Omental fat pad (tissue), 4 donors: Measurements from ENCODE around the gene TRPC4. TPM values are rescaled to one million over a fixed set of nuclear protein-coding genes. Genes with fewer than 3 reads are reported as not detected.
"Not testable (repeated sequence)": the region's sequence is repeated elsewhere in the genome, so short reads cannot be mapped to it uniquely, and the experiment has no call there.

Source experiments
- ATAC-seq: fragments of 150-250 bp; one replicate; pipeline ENCODE4 v1.9.1; 2016; ENCODE audit warnings: mild to moderate bottlenecking, moderate library complexity; ENCODE audit not compliant: low FRiP score
- DNase-seq: peaks from one replicate; pipeline ENCODE4 v3.0.0-alpha.2; 2019; ENCODE audit warnings: low spot score
- CTCF ChIP-seq, 3 donors: fragments of 450-650 bp; IDR thresholded peaks; one replicate each; pipeline ENCODE4 v1.5.1; 2016 to 2017; ENCODE audit warnings: antibody characterized with exemption in 3 of 3, mild to moderate bottlenecking in 3 of 3, moderate library complexity in 2 of 3
- total RNA-seq, 4 donors: library from RNA; depleted of rRNA; stranded (reverse); fragments of >200 nt; gene quantifications; one replicate each; pipeline ENCODE4 v1.1.0, GENCODE V29; 2016

Gene TRPC4
- total RNA-seq, 4 donors from 2014 or later: 0.56 to 1.4 (median 0.95) TPM

GRCh38 chr13:37863708-37864107 is 5.9 kb downstream of the TRPC4 start:
- DNase-seq: no peak
- no peak for TF ChIP-seq CTCF (IDR thresholded peaks at IDR 0.05)
- ATAC-seq: no peak

- no peak for TF ChIP-seq CTCF (IDR thresholded peaks at IDR 0.05)
- no peak for ATAC-seq
- no peak for DNase-seq
Observed at GRCh38 chr13:37835392-37835791, 34.2 kb downstream of the TRPC4 start.

GRCh38 chr13:37833411-37833810 is 36.2 kb downstream of the TRPC4 start:
- DNase-seq (no peak), ATAC-seq (no peak)

GRCh38 chr13:37816276-37816675 is 53.3 kb downstream of the TRPC4 start:
- ATAC-seq: no peak
- TF ChIP-seq CTCF (IDR thresholded peaks at IDR 0.05): no peak
- DNase-seq: no peak

More at GRCh38 chr13:37833411-37833810, 36.2 kb downstream of the TRPC4 start:
- no peak for TF ChIP-seq CTCF (IDR thresholded peaks at IDR 0.05)

GRCh38 chr13:37811441-37811840 is 58.1 kb downstream of the TRPC4 start:
- no peak for TF ChIP-seq CTCF (IDR thresholded peaks at IDR 0.05)
- DNase-seq: no peak
- ATAC-seq: no peak

GRCh38 chr13:37806666-37807065 is 62.9 kb downstream of the TRPC4 start:
- DNase-seq (no peak), ATAC-seq (no peak)
- TF ChIP-seq CTCF (IDR thresholded peaks at IDR 0.05): no peak

- ATAC-seq (no peak), DNase-seq (no peak)
- TF ChIP-seq CTCF (IDR thresholded peaks at IDR 0.05): no peak
Observed at GRCh38 chr13:37797631-37798030, 71.9 kb downstream of the TRPC4 start.

- not testable (repeated sequence) for ATAC-seq, DNase-seq
Observed at GRCh38 chr13:37796795-37797194, 72.8 kb downstream of the TRPC4 start.
